GM18870 (cell line): ENCODE measurements around the gene NFATC1.

Experiments used
- ATAC-seq: cut with Tn5 transposase; IDR thresholded peaks from one replicate; pipeline ENCODE4 v1.9.1; 2021; ENCODE audit warnings: moderate library complexity; ENCODE audit not compliant: unreplicated experiment

Gene NFATC1

DNA sequence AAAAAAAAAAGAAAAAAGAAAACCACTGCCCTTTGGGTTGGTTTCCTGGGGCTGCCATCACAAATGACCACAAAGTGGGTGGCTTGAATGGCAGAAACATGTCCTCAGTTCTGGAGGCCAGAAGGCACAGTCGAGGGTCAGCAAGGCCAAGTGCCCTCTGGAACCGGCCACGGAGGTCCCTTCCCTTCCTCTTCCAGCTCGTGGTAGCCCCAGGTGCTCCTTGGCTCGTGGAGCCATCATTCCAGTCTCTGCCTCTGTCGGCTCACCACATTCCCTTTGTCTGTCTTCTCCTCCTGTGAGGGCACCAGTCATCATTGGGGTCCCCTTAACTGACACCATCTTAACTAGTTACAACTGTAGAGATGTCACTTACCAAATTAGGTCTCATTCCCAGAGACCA is 8.5 kb upstream of the NFATC1 start:
- ATAC-seq, result no peak

DNA sequence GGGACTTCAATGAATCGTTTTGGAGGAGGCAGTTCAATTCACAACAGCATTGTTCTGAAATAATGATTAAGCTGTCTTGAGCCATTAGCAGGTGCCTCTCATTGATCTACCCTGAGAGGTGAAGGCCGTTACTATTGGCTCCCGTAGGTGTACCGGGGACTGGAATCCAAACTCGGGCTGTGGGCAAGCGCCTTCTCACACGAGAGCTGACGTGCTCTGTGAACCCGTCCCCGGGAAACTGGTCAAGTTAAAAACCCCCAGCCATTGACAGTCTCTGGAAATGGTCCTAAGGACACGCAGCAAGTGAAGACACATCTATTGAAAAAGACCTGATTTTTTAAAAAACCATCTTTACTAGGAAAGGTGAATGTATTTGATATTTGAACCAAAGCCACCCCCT is 8.1 kb upstream of the NFATC1 start:
- no peak for ATAC-seq

DNA sequence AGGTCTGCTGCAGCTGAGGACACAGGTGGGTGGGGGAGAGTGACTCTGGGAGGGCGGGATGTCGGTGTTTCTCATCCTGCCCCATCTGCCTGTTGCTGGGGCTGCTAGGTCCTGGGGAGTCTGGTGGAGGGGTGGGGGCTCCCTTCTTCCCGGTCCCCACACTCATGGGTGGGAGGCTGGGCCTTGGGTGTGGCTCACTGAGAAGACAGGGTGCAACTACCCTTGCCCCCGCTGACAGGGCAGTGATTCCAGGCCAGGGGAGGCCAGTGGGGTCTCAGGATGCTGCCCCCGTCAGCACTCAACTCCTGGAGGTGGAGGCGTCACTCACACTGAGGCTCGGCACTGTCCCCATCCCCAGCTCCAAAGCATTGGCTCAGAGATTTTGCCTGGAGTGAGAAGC is 7.7 kb upstream of the NFATC1 start:
- no peak for ATAC-seq

DNA sequence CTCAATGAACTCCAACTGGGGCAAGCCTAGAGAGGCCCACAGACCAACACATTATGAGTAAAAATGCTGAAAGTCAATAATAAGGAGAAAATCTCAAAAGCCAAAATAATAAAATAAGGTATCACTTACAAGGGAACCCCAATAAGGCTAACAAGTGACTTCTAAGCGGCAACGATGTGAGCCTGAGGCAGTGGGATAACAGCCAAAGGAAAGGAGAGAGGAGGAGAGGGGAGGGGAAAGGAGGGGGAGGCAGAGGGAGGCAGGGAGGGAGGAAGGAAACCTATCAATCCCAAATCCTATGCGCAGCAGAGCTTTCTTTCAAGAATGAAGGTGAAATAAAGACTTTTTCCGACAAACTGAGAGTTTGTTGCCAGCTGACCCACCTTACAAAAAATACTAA is 6.0 kb upstream of the NFATC1 start:
- ATAC-seq, result no peak

DNA sequence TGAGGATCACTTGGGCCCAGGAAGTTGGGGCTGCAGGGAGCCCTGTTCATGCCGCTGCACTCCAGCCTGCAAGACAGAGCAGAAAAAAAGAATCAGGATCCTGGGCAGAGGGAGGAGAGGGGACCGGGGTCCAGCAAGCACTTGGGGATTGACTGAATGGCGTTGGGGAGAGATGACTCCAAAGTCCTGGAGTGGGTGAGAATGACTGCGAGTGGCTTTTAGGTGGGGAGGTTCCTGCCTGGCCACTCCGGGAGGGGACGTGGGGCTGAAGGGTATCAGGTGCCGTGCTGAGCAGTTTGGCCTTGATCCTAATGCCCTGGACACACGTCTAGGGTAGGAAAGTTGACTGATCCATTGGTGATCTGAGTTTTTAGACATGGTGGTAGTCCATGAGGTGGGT is 3.5 kb upstream of the NFATC1 start:
- ATAC-seq, result no peak

DNA sequence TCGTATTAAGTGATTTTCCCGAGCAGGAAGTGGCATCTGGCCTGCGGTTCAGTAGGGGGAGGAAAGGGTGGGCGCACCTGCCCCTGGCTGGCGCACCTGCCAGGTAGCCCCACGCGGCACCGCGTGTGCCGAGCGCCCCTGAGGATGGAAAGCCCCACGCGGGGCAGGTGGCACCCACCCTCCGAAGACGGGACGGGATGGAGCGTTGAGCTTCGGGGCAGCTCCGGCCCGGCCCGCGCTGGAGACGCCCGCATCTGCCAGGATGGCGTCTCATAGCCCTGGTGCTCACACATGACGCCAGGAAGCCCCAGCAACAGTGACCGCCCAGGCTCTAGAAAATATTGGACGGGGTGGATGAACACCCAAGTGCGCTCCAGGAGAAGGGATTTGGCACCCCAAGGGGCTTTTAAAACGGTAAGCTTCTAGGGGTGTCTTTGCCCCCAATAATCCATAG is 2.5 kb upstream of the NFATC1 start:
- no peak for ATAC-seq

DNA sequence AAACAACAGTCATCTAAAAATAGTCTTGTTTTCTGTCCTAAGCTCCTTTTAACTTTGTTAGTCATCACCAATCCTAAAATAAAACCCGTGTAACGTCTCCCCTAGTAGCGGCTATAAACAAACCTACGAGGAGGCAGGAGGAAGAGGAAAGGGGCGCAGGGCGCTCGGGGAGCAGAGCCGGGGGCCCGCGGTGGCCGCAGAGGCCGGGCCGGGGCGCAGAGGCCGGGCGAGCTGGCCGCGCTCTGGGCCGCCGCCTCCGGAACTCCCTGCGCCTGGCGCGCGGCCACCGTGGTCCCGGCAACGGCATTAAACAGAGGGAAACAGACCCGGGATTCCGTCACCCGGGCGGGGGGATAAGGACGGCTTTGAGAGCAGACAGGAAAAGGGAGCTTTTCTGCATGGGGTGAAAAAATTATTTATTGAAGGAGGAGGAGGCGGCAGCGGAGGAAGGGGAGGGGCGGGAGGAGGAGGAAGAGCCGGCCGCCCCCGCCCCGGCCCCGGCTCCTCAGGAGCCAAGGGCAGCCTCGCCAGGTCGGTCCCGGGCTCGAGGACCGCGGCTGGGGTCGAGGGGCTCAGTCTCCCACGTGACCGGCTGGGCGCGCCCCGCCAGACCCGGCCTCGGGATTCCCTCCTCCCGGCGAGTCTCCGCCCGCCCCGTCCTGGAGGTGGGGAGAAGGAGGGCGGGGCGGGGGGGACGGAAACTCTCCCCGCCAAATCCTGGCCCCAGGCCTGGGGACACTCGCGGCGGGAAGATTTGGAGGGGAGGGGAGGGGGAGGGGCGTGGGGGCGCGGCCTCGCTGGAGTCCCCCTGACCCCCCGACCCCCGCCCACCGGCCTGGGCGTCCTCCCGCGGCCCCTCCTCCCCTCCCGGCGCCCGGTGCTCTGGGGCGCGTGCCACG is 1.8 kb upstream of the NFATC1 start:
- no peak for ATAC-seq

DNA sequence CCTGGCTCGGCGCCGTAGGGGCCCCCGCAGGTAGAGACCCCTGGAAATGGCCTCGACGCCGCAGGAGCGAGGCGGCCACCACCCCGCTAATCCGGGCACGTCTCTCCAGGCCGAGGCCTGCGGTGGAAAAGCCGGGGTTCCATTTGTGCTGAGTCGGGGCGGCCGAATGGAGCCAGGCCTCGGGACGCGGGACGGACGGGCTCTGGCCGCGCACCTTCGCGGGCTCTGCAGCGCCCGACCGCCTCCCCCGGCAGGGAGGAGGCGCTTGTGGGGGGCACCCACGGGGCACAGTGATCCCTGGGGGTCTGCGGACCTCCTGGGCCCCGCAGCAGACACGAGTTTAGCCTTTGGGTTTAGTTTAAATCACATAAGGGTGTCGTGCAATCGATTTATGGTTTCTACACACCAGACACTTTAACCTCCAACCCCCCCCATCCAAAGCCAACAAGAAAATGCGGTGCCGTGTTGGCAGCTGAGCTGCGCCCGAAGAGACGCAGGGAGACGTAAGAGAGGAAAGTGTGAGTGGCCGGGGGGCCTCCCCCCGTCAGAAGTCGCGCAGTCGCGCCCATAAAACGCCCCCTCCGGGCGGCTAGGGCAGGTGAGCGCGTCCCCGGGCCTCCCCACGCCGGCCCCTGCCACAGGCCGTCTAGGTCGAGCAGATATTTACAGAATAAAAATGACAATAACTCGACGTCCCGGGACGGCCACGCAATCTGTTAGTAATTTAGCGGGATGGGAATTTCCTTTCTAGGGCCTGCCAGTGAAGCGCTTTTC is 1.0 kb upstream of the NFATC1 start:
- no peak for ATAC-seq

DNA sequence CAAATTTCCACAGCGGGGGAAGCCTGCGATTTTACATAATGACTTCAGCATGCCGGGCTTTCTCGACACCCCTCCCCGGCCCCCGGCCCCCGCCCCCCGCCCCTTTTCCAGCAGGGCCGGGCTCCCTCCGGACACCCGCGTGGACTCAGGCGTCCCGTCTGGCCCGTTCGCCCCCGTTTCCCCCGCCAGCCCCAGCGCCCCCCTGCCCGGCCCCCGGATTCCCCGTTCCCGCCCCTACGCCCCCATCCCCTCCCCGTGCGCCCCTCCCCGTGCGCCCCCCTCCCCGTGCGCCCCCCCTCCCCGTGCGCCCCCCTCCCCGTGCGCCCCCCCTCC is 456 bp upstream of the NFATC1 start:
- ATAC-seq, result no peak

DNA sequence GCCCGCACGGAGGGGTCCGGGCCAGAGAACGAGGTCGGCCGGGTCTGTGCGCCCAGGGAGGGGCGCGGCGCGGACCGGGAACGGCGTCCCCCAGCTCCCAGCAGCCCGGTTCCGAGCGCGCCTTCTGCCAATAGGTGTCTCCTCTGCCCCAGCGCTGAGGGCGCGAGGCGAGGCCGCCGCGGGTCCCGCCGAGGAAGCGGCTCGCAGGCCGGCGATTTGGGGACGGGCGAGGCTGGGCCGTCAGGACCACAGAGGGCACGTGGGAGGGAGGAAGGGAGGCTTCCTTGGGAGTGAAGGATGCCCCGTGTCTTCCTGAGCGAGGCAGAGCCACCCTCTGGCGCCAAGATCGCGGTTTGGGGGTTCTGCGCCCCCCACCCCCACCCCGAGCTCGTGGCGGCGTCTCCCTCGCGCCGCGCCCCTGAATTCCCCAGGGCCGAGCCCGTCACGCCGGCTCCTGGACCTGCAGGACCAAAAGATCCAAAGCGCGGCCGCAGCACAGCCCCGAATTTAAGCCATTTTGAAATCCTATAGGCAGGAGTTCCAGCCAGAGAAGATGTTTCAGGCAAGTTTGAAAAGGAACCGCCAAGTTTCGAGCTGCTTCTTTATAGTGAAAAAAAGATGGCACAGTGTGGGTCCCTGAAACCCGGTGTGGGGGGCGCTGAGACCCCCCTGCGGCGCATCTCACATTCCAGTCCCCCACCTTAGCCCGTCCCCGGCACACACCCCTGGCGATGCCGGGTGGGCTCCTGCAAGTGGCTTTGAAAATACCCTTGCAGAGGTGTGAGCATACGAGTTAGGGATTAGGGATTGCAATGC is 909 bp downstream of the NFATC1 start:
- no peak for ATAC-seq

DNA sequence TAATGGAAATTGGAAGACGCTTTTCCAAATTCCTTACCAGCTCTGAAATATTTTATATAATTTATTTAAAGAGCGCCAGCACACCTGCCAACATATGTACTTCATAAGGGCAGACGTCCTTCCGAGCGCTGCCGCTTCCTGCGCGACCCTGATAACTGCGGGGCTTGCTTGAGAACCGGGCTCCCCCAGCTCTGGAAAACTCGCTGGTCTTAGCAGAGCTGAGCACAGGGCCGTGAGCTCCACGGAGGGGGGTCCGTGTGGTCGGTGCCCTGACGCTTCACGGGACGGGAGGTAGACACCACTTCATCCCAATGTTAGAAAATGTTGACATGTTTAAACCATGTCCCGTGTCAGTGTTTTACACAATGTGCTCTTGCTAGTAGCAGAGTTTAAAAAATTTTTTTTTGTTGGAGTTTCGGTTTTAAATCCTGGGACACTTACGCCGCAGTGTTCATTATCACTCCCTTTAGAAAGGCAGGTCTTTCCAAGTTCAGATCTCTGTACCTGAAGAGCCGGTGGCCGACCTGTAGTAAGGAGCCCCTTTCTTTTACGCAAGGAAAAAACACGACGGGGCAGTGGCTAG is 1.6 kb downstream of the NFATC1 start:
- ATAC-seq, result no peak

DNA sequence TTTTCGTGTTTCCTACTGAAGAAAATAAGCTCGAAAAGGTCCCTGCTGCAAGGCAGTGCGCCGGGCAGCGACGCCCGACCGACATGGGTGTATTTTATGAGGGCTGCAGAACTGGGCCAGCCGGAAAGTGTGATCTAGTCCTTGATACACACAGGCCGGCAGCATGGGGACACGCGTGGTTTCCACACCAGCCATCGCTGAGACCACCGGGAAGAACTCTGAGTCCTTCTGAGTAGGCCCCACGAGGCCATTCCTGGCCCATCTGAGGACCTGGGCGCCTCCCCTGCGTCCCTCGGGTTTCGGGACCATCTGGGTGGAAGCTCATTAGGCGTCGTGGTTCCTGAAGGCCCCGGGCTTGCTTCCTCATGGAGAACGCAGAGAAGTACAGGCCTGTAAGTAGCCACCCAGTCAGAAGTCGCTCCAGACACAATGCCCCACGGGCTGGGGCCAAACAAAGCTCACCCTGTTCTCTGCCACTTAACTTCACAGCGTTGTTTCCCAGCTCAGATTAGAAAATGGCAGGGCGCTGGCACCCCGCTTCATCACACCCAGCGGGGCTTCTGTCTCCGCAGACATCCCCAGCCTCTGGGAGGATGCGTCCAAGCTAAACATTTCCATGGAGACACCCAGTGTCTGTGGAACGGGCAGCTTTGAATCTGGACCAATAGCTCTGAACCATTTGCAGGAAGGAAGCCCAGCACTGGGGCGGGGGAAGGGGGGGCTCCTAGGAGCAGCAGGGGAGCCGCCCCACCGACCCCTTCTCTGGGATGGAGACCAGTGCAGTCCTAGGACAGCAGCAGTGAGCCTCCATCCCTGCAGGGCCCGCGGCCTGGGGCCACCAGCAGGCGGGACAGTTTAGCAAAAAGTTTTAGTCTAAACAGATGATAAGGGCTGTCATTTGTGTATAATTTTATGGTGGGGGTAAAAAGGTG is 2.4 kb downstream of the NFATC1 start:
- no peak for ATAC-seq

DNA sequence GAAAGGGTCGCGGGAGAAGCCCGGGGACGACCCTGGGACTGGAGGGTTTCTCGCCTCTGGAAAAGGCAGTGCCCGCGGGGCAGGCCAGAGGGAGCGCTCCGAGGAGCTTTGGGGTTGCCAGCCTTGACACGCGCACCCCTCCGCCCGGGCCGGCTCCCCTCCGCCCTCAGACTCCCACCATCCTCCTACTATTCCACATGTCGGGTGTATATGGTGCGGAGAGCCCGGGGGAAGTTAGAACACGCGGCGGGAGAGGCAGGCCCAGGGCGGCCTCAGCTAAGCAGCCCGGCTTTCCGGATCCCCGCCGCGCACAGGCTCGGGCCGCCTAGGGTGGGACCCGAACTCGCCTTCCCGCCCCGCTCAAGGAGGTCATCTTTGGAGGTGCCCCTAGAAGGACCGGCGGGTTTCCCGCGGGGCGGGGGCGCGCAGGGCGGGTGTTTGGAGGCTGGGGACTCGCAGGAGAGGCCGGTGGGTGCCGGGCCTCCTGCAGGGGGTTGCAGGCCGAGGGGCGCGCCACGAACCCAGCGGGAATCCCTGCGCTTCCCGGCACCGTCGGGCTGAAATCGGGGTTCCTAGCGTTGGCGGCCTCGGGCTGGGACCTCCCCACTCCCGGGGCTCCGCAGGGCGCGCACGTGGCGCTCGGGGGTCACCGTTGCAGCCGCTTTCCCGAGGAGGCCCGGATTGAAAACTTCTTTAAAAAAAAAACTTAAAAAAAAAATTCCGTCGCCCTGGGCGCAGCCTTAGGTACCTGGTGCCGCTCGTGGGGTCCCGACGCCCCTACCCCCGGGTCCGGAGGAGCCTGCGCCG is 3.7 kb downstream of the NFATC1 start:
- ATAC-seq, result no peak

DNA sequence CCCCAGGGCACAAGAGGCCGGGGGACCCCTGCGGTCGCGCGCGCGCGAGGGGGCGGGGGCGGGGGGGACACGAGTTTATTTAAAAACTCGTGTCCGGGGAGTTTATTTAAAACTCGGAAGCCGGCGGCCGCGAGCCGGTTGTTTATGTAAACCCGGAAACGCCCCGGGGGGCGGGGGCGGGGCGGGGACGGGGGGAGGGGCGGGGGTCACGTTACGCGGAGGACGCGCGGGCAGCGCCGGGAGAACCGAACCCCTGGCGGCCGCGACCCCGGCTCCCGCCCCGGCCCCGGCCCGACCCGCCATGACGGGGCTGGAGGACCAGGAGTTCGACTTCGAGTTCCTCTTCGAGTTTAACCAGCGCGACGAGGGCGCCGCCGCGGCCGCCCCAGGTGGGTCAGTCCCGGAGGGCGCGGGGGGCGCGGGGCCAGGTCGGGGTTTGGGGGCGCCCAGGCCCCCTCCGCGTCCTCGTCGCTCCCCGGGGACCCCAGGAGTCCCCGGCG is 4.4 kb downstream of the NFATC1 start:
- no peak for ATAC-seq

DNA sequence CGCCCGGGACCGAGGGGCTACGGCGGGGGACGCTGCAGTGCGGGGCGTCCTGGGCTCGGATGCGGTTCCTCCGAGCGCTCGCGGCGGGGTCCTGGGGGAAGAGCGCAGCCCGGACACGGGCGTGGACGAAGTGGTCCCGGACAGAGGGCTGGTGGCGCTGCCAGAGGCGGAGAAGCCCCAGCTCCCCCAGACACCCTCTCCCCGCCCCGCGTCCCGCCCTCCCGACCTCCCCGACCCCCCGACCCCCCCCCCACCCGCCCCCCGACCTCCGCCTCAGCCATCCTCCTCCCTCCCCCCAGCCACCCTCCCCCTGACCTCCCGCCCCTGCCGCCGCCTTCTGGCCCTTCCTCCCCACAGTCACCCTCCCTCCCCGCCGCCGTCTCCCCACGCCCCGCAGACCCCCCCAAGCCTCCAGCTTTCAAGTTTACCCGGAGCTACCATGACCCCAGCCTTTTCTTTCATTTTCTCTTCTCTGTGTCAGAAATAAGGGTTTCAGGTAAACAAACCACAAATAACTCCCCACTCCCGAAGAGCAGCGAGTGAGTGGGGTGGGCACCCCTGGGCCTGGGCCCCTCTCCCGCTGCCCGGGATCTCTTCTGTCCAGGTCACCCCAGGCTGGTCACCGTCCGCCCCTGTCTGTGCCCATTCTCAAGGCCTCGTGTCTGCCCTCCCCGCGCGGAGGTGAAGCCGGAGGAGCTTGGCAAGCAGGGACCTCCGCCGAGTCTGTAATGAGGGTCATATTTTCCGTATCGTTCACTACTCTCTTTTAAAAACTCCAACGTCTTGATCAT is 5.1 kb downstream of the NFATC1 start:
- ATAC-seq, result no peak

DNA sequence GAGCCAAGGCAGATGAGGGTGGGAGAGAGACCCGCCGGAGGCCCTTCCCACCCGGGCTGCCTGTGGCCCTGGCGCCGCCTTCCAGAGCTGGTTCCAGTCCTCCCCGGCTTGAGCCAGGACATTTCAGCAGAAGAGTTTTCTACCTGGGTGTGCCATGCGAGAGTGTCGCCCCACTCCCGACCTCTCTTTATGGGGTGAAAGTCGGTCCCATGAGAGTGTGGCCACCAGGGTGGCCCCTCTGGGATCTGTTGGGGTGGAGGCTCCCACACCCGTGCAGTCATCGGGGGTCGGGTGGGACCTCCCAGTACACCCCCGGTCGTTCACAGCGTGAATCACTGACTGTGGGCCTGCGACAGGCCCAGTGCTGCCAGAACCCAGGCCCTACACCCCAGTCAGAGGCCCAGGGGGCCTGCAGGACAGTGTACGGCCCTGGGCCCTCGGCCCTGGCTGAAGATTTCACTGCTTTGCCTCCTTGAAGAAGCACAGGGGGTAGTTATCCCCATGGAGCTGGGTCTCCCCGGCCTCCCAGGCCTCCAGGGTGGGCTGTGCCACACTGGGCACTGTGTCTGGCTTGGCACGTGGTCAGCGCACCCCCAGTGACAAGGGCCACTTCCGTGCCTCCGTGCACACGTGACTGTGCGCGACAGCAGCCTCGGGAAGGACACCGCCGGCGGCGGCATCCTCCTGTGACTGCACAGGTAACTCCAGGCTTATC is 5.9 kb downstream of the NFATC1 start:
- no peak for ATAC-seq

DNA sequence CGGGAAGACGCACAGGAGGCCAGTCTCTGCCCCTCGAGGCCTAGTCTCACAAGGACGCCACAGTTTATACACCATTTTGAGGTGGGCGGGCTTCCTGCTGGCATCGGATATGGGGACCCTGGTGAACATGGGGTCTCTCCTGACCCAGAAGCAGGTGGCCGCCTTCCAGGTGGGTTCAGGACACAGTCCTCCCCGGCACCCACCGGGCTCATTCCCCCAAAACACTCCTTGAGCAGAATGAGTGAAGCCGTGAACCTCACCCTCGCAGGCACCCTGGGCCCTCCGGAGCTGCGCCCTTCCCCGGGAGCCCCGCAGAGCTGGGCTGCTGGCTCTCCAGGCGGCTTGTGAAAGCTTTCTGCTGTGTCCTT is 6.5 kb downstream of the NFATC1 start:
- no peak for ATAC-seq
